Breast epithelium (tissue), 4 donors: ENCODE measurements around the gene GLIS2. TPM values are rescaled to one million over a fixed set of nuclear protein-coding genes. Genes with fewer than 3 reads are reported as not detected.

Experiments
- DNase-seq, 2 donors: peaks; one replicate each; pipeline ENCODE4 v3.0.0-alpha.2; 2019; ENCODE audit warnings: low spot score in 2 of 2
- H3K27ac ChIP-seq, 2 donors: fragments of 200-600 bp; sonication (generic) in 1 of 2; one replicate each; pipeline ENCODE4 v1.5.1; 2016 to 2019; ENCODE audit warnings: mild to moderate bottlenecking in 1 of 2
- H3K27me3 ChIP-seq, 2 donors: fragments of 200-600 bp; sonication (generic) in 1 of 2; one replicate each; pipeline versions ENCODE4 v1.5.1 to v1.6.0; 2017 to 2019; ENCODE audit warnings: control low read depth in 1 of 2, mild to moderate bottlenecking in 1 of 2
- H3K36me3 ChIP-seq: fragments of 200-600 bp; one replicate; pipeline ENCODE4 v1.5.1; 2019
- H3K4me1 ChIP-seq, 2 donors: fragments of 200-600 bp; sonication (generic); one replicate each; pipeline ENCODE4 v1.5.1; 2016 to 2019; ENCODE audit warnings: control low read depth in 1 of 2
- H3K4me3 ChIP-seq, 3 donors: fragments of 200-600 bp; sonication (generic); 1 replicate in 2 of 3; 2 replicates in 1 of 3; pipeline ENCODE4 v1.5.1; 2016 to 2019; ENCODE audit warnings: mild to moderate bottlenecking in 3 of 3, moderate library complexity in 2 of 3
- H3K9me3 ChIP-seq, 2 donors: fragments of 200-600 bp; sonication (generic) in 1 of 2; one replicate each; pipeline ENCODE4 v1.5.1; 2016 to 2019; ENCODE audit warnings: control low read depth in 1 of 2
- CTCF ChIP-seq, 3 donors: fragments of 450-650 bp; IDR thresholded peaks; one replicate each; pipeline ENCODE4 v1.5.1; 2016 to 2017; ENCODE audit warnings: antibody characterized with exemption in 3 of 3, mild to moderate bottlenecking in 3 of 3, moderate library complexity in 3 of 3
- POLR2A ChIP-seq: fragments of 450-650 bp; IDR thresholded peaks from one replicate; pipeline ENCODE4 v1.6.1; 2016; ENCODE audit warnings: antibody characterized with exemption, mild to moderate bottlenecking, moderate library complexity
- POLR2AphosphoS5 ChIP-seq, 3 donors: sonication (generic); formaldehyde crosslinking; IDR thresholded peaks; one replicate each; pipeline ENCODE4 v1.6.1; 2017; ENCODE audit warnings: antibody characterized with exemption in 3 of 3
- intact Hi-C: fragments of 100-400 bp; cut with DNase I; formaldehyde crosslinking; loops from one replicate; pipeline ENCODE4 v1.15.1; 2023; ENCODE audit warnings: low total_unique reads
- total RNA-seq, 3 donors: library from RNA; depleted of rRNA; stranded (reverse); fragments of >200 nt; gene quantifications; one replicate each; pipeline ENCODE4 v1.1.0, GENCODE V29; 2016

Gene GLIS2
- total RNA-seq, 3 donors from 2014 or later: 0.96 to 3.9 (median 1.5) TPM

GRCh38 chr16:4293822-4294457, 21.9 kb upstream of the GLIS2 start:
- peak overlapping the region in 1 of 3 donors; percentile 41 for H3K4me3 ChIP-seq
- H3K36me3 ChIP-seq: no peaks in the 10 kb centered on the region
- no peaks in the 10 kb centered on the region for H3K9me3 ChIP-seq
- no peaks in the 10 kb centered on the region for H3K27me3 ChIP-seq
- peak in 1 of 2 donors; percentile 65 for DNase-seq
- TF ChIP-seq POLR2A (no peak), CTCF (IDR thresholded peaks at IDR 0.05) (no peak), POLR2AphosphoS5 (IDR thresholded peaks at IDR 0.05) (no peak)
- H3K4me1 ChIP-seq: peaks cover 3 to 6% of the 10 kb centered on the region in 2 donors
- intact Hi-C loops: no loop called here
- peak overlapping the region; percentile 54 to 75 for H3K27ac ChIP-seq

DNA sequence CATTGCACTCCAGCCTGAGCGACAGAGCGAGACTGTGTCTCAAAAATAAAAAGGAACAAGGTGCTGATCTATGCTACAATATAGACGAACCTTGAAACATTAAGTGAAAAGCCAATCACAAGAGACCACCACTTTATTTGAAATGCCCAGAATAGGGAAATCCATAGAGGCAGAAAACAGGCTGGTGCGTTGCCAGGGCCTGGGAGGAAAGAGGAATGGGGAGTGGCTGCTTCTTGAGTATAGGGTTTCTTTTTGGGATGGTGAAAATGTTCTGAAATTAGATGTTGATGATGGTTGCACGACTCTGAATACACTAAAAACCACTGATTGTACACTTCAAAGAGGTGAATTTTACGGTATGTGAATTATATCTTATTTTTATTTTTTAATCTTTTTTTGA, 20.3 kb upstream of the GLIS2 start:
- H3K27me3 ChIP-seq: no peaks in the 10 kb centered on the region
- no peak overlapping the region for H3K27ac ChIP-seq
- no peaks in the 10 kb centered on the region for H3K9me3 ChIP-seq
- DNase-seq: no peak
- H3K4me1 ChIP-seq: peaks cover 6 to 8% of the 10 kb centered on the region in 2 donors
- H3K4me3 ChIP-seq: no peak overlapping the region
- intact Hi-C loops: no loop called here
- TF ChIP-seq POLR2A (no peak), POLR2AphosphoS5 (IDR thresholded peaks at IDR 0.05) (no peak), CTCF (IDR thresholded peaks at IDR 0.05) (no peak)
- no peaks in the 10 kb centered on the region for H3K36me3 ChIP-seq

GRCh38 chr16:4297480-4297879, 18.4 kb upstream of the GLIS2 start:
- no peak for DNase-seq
- intact Hi-C loops: no loop called here
- Histone ChIP-seq H3K4me1 (peaks cover 6 to 8% of the 10 kb centered on the region in 2 donors), H3K9me3 (no peaks in the 10 kb centered on the region), H3K36me3 (no peaks in the 10 kb centered on the region), H3K27ac (no peak overlapping the region), H3K4me3 (no peak overlapping the region), H3K27me3 (no peaks in the 10 kb centered on the region)
- TF ChIP-seq POLR2AphosphoS5 (IDR thresholded peaks at IDR 0.05): no peak
- no peak for TF ChIP-seq CTCF (IDR thresholded peaks at IDR 0.05)
- TF ChIP-seq POLR2A: no peak

GRCh38 chr16:4298761-4299522, 16.9 kb upstream of the GLIS2 start:
- H3K4me3 ChIP-seq: peak overlapping the region in 2 of 3 donors; percentile 15 to 40
- TF ChIP-seq POLR2A (no peak), POLR2AphosphoS5 (IDR thresholded peaks at IDR 0.05) (peak in 1 of 3 donors; percentile 7)
- peak; percentile 71 to 78 for DNase-seq

GRCh38 chr16:4301177-4301576, 14.7 kb upstream of the GLIS2 start:
- Histone ChIP-seq H3K9me3 (no peaks in the 10 kb centered on the region), H3K27ac (no peak overlapping the region), H3K4me1 (peaks cover 0 to 8% of the 10 kb centered on the region in 2 donors), H3K36me3 (no peaks in the 10 kb centered on the region), H3K27me3 (no peaks in the 10 kb centered on the region), H3K4me3 (no peak overlapping the region)
- TF ChIP-seq CTCF (IDR thresholded peaks at IDR 0.05) (no peak), POLR2A (no peak), POLR2AphosphoS5 (IDR thresholded peaks at IDR 0.05) (no peak)
- DNase-seq: no peak
- intact Hi-C loops: no loop called here

More at GRCh38 chr16:4298761-4299522, 16.9 kb upstream of the GLIS2 start:
- no peaks in the 10 kb centered on the region for H3K27me3 ChIP-seq
- H3K27ac ChIP-seq: peak overlapping the region; percentile 88 to 89
- H3K36me3 ChIP-seq: no peaks in the 10 kb centered on the region
- H3K9me3 ChIP-seq: no peaks in the 10 kb centered on the region
- peaks cover 0 to 8% of the 10 kb centered on the region in 2 donors for H3K4me1 ChIP-seq
- intact Hi-C loops: no loop called here
